ENCODE data around the gene MAG. TPM values are rescaled to one million over a fixed set of nuclear protein-coding genes. Genes with fewer than 3 reads are reported as not detected.

Gene MAG
- total RNA-seq, 1 donor, result not detected

DNA sequence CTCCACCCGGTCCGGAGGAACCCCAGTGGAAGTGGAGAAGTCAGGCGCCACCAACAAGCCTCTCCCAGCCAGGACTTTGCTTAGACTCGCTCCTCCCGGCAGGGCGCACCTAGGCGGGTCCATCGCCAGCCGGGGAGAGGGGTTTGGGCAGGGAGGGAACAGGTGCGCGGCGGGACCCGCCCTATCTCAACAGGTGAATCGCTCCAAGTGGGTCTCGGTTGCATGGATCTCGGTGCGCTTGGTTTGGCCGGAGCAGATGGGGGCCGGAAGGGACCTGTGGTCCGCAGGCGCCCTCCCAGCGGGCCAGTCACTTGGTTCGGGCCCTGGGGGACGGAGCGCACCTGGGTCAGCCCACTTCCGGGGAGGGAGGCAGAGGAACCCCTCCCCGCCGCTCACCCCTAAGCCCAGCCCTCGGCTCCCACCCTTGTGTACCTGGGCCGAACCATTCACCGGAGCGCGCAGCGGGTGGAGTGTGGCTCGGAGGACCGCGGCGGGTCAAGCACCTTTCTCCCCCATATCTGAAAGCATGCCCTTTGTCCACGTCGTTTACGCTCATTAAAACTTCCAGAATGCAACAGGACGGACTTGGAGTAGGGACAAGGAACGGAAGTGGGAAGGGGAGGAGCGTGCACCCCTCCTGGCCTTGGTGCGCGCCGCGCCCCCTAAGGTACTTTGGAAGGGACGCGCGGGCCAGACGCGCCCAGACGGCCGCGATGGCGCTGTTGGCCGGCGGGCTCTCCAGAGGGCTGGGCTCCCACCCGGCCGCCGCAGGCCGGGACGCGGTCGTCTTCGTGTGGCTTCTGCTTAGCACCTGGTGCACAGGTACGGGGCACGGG lies 43.4 kb upstream of the MAG start, which contains the start of gene LSR:
Gene LSR, plus strand, starts transcription at position 693 of the 836 bp plus-strand sequence. Its CDS starts 21 bp downstream, at position 714.
- H3K4me2 ChIP-seq (ENCODE audit: insufficient read depth, low read length), result no peak within 1 kb of the TSS
- no peak within 1 kb of the TSS for H2AFZ ChIP-seq (ENCODE audit: low read length)
- TF ChIP-seq, protein P1, sequence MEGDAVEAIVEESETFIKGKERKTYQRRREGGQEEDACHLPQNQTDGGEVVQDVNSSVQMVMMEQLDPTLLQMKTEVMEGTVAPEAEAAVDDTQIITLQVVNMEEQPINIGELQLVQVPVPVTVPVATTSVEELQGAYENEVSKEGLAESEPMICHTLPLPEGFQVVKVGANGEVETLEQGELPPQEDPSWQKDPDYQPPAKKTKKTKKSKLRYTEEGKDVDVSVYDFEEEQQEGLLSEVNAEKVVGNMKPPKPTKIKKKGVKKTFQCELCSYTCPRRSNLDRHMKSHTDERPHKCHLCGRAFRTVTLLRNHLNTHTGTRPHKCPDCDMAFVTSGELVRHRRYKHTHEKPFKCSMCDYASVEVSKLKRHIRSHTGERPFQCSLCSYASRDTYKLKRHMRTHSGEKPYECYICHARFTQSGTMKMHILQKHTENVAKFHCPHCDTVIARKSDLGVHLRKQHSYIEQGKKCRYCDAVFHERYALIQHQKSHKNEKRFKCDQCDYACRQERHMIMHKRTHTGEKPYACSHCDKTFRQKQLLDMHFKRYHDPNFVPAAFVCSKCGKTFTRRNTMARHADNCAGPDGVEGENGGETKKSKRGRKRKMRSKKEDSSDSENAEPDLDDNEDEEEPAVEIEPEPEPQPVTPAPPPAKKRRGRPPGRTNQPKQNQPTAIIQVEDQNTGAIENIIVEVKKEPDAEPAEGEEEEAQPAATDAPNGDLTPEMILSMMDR (IDR thresholded peaks at IDR 0.05; ENCODE audit: extremely low read depth, low read depth, low read length), result no peak

DNA sequence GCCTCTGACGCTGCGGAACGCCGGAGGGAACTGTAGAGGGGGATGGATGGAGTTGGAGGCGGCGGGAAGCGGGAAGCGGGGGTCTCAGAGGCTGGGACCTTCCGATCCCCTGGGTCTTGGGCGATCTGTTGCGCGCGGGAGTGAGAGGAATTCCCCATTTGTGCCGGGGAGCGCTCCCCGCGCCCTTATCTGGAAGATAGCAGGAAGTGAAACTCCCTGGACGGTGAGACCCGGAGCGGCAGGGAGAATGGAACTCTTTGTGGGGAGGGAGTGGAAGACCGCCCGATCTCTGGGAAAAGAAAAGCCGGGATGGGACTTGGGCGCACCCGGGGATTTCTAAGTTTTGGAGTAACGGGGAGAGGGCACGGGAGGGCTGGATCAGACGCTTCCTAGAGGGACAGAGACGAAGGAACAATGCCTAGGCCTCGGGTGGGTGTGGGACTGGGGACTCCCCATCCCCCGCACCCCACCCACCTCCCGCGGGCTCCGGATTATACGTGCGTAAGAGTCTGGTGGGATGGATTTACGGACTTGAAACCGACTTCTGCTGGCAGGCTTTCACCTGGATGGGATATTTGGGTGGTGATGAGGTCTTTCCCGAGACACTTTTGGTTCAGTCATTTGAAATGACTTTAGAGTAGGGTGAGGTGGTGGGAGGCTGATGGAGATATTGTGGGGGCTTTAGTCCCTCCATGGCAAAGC lies 42.7 kb upstream of the MAG start:
- no peak overlapping the region for H3K4me3 ChIP-seq (ENCODE audit: insufficient read depth, low read length)
- no peaks in the 10 kb centered on the region for H3K36me3 ChIP-seq (ENCODE audit: insufficient read depth, low read length)
- no peaks in the 10 kb centered on the region for H3K4me1 ChIP-seq (ENCODE audit: insufficient read depth, low read length)
- H3K9me3 ChIP-seq (ENCODE audit: low read depth, low read length), result no peaks in the 10 kb centered on the region
- peak; percentile 53 for DNase-seq (ENCODE audit: insufficient read length, low spot score, missing footprints)
- H4K20me1 ChIP-seq (ENCODE audit: insufficient read depth, low read length), result no peaks in the 10 kb centered on the region
- H3K4me2 ChIP-seq (ENCODE audit: insufficient read depth, low read length), result no peak overlapping the region
- TF ChIP-seq, protein P1 (IDR thresholded peaks at IDR 0.05; ENCODE audit: extremely low read depth, low read depth, low read length), result no peak
- peaks cover 31% of the 10 kb centered on the region for H3K27me3 ChIP-seq (ENCODE audit: insufficient read depth, low read length)
- H3K27ac ChIP-seq (ENCODE audit: low read depth, low read length), result no peak overlapping the region
- no peaks in the 10 kb centered on the region for H3K79me2 ChIP-seq (ENCODE audit: insufficient read depth, low read length)
- no peak overlapping the region for H2AFZ ChIP-seq (ENCODE audit: low read length)

More for the DNA sequence above, 43.4 kb upstream of the MAG start, which contains the start of gene LSR:
- Histone ChIP-seq H3K4me1 (ENCODE audit: insufficient read depth, low read length) (no peaks in the 10 kb centered on the region), H3K27me3 (ENCODE audit: insufficient read depth, low read length) (peaks cover 37% of the 10 kb centered on the region), H3K27ac (ENCODE audit: low read depth, low read length) (no peak within 1 kb of the TSS), H3K79me2 (ENCODE audit: insufficient read depth, low read length) (no peaks in the 10 kb centered on the region), H3K9me3 (ENCODE audit: low read depth, low read length) (no peaks in the 10 kb centered on the region), H3K4me3 (ENCODE audit: insufficient read depth, low read length) (no peak within 1 kb of the TSS), H3K36me3 (ENCODE audit: insufficient read depth, low read length) (no peaks in the 10 kb centered on the region), H4K20me1 (ENCODE audit: insufficient read depth, low read length) (no peaks in the 10 kb centered on the region)
- DNase-seq (ENCODE audit: insufficient read length, low spot score, missing footprints), result peak; percentile 65

DNA sequence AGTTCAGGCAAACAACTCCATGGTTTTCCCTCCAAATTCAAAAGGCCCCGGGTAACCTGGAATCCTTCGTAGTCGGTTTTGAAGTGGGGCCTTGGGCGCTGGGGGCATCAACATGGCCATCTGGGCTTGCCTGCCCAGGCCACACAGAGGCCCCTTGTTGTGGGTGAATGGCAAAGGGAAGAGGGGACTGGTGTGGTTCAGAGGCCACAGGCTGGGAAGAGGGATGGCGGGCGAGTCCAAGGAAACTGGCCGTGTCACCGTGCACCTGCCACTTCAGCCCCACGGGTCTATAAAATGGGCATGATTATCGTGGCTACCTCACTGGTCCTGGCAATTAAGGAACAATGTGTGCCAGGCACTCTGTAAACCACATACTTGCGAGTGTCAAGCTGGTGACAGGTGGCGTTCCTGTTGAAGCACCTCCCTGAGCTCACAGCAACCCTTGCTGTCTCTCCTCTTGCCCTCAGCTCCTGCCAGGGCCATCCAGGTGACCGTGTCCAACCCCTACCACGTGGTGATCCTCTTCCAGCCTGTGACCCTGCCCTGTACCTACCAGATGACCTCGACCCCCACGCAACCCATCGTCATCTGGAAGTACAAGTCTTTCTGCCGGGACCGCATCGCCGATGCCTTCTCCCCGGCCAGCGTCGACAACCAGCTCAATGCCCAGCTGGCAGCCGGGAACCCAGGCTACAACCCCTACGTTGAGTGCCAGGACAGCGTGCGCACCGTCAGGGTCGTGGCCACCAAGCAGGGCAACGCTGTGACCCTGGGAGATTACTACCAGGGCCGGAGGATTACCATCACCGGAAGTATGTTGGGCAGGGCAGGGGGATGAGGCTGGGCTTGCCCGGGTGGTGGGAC lies 41.9 kb upstream of the MAG start:
- H3K79me2 ChIP-seq (ENCODE audit: insufficient read depth, low read length), result no peaks in the 10 kb centered on the region
- DNase-seq (ENCODE audit: insufficient read length, low spot score, missing footprints), result peak; percentile 78
- H3K27me3 ChIP-seq (ENCODE audit: insufficient read depth, low read length), result peaks cover 31% of the 10 kb centered on the region
- H4K20me1 ChIP-seq (ENCODE audit: insufficient read depth, low read length), result no peaks in the 10 kb centered on the region
- no peaks in the 10 kb centered on the region for H3K4me1 ChIP-seq (ENCODE audit: insufficient read depth, low read length)
- TF ChIP-seq, protein P1 (IDR thresholded peaks at IDR 0.05; ENCODE audit: extremely low read depth, low read depth, low read length), result no peak
- H3K9me3 ChIP-seq (ENCODE audit: low read depth, low read length), result no peaks in the 10 kb centered on the region
- H3K27ac ChIP-seq (ENCODE audit: low read depth, low read length), result no peak overlapping the region
- H3K4me3 ChIP-seq (ENCODE audit: insufficient read depth, low read length), result no peak overlapping the region
- no peak overlapping the region for H3K4me2 ChIP-seq (ENCODE audit: insufficient read depth, low read length)
- no peak overlapping the region for H2AFZ ChIP-seq (ENCODE audit: low read length)
- H3K36me3 ChIP-seq (ENCODE audit: insufficient read depth, low read length), result no peaks in the 10 kb centered on the region

All from osteoblast (primary cell).